Osteoblast (primary cell): ENCODE results near the gene STARD5. TPM values are rescaled to one million over a fixed set of nuclear protein-coding genes. Genes with fewer than 3 reads are reported as not detected.

Experiments
- DNase-seq: peaks from one replicate; pipeline ENCODE4 v3.0.0; 2011; ENCODE audit warnings: low spot score, mixed read lengths; ENCODE audit not compliant: insufficient read length; ENCODE audit errors: missing footprints
- H2AFZ ChIP-seq: 2 replicates; pipeline ENCODE4 v1.6.0; 2011; ENCODE audit warnings: mild to moderate bottlenecking, low read length
- H3K27ac ChIP-seq: 2 replicates; pipeline ENCODE4 v1.5.1; 2011; ENCODE audit warnings: mild to moderate bottlenecking, low read depth, low read length, moderate library complexity
- H3K27me3 ChIP-seq: 2 replicates; pipeline ENCODE4 v1.6.0; 2012; ENCODE audit warnings: mild to moderate bottlenecking, control low read depth, inconsistent platforms, low read length, moderate library complexity; ENCODE audit not compliant: insufficient read depth
- H3K36me3 ChIP-seq: 2 replicates; pipeline ENCODE4 v1.5.1; 2011; ENCODE audit warnings: mild to moderate bottlenecking, low read length, control low read depth, moderate library complexity; ENCODE audit not compliant: insufficient read depth
- H3K4me1 ChIP-seq: 2 replicates; pipeline ENCODE4 v1.5.1; 2011; ENCODE audit warnings: mild to moderate bottlenecking, low read length, control low read depth, moderate library complexity; ENCODE audit not compliant: insufficient read depth
- H3K4me2 ChIP-seq: 2 replicates; pipeline ENCODE4 v1.6.0; 2011; ENCODE audit warnings: mild to moderate bottlenecking, low read length; ENCODE audit not compliant: insufficient read depth
- H3K4me3 ChIP-seq: fragments of 200-600 bp; sonication (generic); 3 replicates; pipeline ENCODE4 v1.5.1; 2012; ENCODE audit warnings: mild to moderate bottlenecking, low read length, inconsistent platforms; ENCODE audit not compliant: insufficient read depth
- H3K79me2 ChIP-seq: 2 replicates; pipeline ENCODE4 v1.6.0; 2012; ENCODE audit warnings: mild to moderate bottlenecking, low read length, control low read depth, inconsistent platforms; ENCODE audit not compliant: insufficient read depth
- H3K9me3 ChIP-seq: 2 replicates; pipeline ENCODE4 v1.5.1; 2011; ENCODE audit warnings: low read depth, low read length, control low read depth
- H4K20me1 ChIP-seq: 2 replicates; pipeline ENCODE4 v1.6.0; 2012; ENCODE audit warnings: mild to moderate bottlenecking, low read length, control low read depth; ENCODE audit not compliant: insufficient read depth
- total RNA-seq: library from RNA; depleted of rRNA; stranded (reverse); fragments of >200 nt; gene quantifications from 2 replicates; pipeline ENCODE4 v1.2.3, GENCODE V29; 2012
- TF ChIP-seq, protein P1 (sequence below): IDR thresholded peaks from 2 replicates; pipeline ENCODE4 v1.5.1; 2011; ENCODE audit warnings: mild to moderate bottlenecking, low read depth, low read length, moderate library complexity; ENCODE audit errors: extremely low read depth

STARD5 gene
- total RNA-seq, 1 donor: 6.5 TPM

DNA sequence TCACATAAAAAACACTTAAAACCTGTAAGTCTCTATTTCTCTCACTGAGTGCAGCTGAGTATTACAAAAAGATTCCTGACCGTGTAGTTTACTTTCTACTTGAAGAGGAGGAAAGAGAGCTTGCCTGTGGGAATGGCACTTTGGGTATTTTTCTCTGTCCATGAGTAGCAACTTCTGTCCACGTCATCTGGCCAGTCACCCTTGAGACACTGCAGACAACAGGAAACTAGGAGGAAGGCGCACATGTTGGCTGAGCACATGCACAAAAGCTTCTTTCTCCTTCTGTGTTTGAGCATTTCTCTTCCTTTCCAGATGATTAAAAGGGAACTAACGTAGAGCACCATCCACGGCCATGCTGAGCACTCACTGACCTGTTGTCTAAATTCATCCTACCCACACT lies 19.7 kb downstream of the STARD5 start:
- peak overlapping the region; percentile 42 for H2AFZ ChIP-seq

DNA sequence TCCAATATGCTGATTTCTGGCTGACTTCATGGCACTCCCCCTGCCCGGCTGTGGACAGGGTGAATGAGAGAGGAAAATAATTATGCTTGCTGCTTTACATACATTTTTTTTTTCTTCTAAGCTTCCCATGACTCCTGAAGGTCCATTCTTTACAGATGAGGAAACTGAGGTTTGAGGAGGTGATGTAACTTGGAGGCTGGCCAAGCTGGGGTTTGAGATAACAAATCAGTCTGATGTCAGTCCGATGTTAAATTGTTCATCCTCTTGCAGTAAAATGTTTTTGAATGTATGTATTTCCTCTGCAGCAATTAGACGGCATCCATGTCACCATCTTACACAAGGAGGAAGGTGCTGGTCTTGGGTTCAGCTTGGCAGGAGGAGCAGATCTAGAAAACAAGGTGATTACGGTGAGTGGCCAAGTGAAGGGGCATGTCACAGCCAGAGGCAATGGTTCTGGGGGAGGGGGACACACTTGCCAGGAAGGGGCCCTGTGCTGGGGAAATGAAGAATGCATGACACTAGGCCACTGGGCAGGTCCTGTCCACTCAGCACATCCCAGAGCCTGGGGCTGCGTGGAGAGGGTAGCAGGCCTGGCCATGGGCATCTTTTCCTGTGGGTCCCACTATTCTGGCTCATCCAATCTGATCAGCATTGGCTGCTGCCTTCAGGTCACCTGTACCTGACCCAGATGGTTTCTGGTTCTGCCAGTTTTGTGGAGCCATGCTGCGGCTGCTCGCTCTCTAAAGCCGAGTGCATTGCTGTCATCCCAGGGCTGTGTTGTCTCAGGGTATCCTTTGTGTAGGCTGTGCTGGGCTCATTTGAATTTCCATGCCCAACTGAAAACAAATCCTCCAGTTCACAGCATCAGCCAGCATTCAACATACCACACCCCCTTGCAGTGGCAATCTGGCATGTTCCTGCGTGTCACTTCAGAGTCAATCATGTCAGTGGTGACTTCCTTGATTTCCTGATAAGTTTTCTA lies 20.4 kb downstream of the STARD5 start:
- no peaks in the 10 kb centered on the region for H3K27me3 ChIP-seq
- no peaks in the 10 kb centered on the region for H3K9me3 ChIP-seq
- H4K20me1 ChIP-seq: no peaks in the 10 kb centered on the region
- TF ChIP-seq, protein P1, sequence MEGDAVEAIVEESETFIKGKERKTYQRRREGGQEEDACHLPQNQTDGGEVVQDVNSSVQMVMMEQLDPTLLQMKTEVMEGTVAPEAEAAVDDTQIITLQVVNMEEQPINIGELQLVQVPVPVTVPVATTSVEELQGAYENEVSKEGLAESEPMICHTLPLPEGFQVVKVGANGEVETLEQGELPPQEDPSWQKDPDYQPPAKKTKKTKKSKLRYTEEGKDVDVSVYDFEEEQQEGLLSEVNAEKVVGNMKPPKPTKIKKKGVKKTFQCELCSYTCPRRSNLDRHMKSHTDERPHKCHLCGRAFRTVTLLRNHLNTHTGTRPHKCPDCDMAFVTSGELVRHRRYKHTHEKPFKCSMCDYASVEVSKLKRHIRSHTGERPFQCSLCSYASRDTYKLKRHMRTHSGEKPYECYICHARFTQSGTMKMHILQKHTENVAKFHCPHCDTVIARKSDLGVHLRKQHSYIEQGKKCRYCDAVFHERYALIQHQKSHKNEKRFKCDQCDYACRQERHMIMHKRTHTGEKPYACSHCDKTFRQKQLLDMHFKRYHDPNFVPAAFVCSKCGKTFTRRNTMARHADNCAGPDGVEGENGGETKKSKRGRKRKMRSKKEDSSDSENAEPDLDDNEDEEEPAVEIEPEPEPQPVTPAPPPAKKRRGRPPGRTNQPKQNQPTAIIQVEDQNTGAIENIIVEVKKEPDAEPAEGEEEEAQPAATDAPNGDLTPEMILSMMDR: no peak
- H3K36me3 ChIP-seq: no peaks in the 10 kb centered on the region
- no peaks in the 10 kb centered on the region for H3K79me2 ChIP-seq
- H3K4me3 ChIP-seq: no peak overlapping the region
- H3K27ac ChIP-seq: peak overlapping the region; percentile 70
- peak overlapping the region; percentile 42 for H2AFZ ChIP-seq
- H3K4me1 ChIP-seq: peaks cover 19% of the 10 kb centered on the region
- H3K4me2 ChIP-seq: peak overlapping the region; percentile 15
- DNase-seq: no peak

More for the DNA sequence above, 19.7 kb downstream of the STARD5 start:
- Histone ChIP-seq H3K36me3 (no peaks in the 10 kb centered on the region), H3K9me3 (no peaks in the 10 kb centered on the region), H3K79me2 (no peaks in the 10 kb centered on the region), H3K27me3 (no peaks in the 10 kb centered on the region), H3K4me2 (peak overlapping the region; percentile 15), H4K20me1 (no peaks in the 10 kb centered on the region), H3K27ac (peak overlapping the region; percentile 70), H3K4me3 (no peak overlapping the region), H3K4me1 (peaks cover 26% of the 10 kb centered on the region)
- peak; percentile 65 for DNase-seq
- TF ChIP-seq, protein P1: no peak

DNA sequence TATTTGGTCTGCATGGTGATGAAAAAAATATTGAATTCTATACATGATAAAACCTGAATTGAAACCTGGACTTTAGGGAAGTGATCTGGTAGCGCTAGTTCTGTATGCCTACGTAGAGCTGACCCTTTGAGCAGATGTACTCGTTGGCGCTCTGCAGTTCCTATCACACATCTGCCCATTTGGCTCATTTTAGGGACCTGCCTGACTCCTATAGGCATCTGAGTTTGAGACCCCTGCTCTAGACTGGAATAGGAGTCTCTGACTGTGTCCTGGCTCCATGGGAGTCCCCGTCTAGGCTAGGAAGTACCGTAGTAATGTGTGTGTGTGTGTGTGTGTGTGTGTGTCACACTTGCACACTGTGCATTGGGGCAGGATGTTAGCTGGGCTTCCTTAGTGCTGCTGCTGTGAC lies 21.2 kb downstream of the STARD5 start:
- Histone ChIP-seq H4K20me1 (no peaks in the 10 kb centered on the region), H3K79me2 (no peaks in the 10 kb centered on the region), H3K27me3 (no peaks in the 10 kb centered on the region), H3K9me3 (no peaks in the 10 kb centered on the region), H3K27ac (no peak overlapping the region), H2AFZ (no peak overlapping the region), H3K4me2 (no peak overlapping the region), H3K4me1 (peaks cover 13% of the 10 kb centered on the region), H3K4me3 (no peak overlapping the region), H3K36me3 (no peaks in the 10 kb centered on the region)
- TF ChIP-seq, protein P1: no peak
- DNase-seq: no peak

DNA sequence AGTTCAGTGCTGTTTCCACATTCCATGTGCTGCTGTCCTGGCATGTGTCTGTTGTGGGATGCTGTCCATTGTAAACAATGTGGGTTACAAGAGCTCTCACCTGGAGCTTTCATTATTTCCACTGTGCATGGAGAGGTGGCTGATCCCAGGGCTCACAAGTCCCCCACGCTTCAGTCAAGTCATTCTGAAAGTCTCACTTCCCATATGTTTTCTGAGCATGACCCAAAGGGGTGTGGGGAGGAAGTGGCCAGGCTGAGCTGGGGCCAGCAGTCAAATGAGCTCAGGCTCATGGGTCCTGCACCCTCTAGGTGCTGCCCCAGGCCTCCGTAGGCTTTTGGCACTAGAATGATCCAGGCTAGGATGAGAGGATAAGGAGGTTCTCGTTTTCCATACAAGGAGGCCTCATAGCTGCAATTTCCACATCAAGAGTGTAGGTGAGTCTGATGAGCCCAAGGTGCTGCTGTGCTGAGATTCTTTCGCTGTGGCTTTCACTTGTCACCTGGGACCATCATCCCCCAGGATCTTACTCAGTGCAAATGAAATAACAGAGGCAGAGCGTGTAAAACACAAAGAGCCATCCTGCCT lies 22.0 kb downstream of the STARD5 start:
- Histone ChIP-seq H3K27me3 (no peaks in the 10 kb centered on the region), H3K4me2 (no peak overlapping the region), H2AFZ (no peak overlapping the region), H3K36me3 (no peaks in the 10 kb centered on the region), H3K9me3 (no peaks in the 10 kb centered on the region), H3K4me1 (peaks cover 18% of the 10 kb centered on the region), H3K79me2 (no peaks in the 10 kb centered on the region), H4K20me1 (no peaks in the 10 kb centered on the region), H3K27ac (no peak overlapping the region), H3K4me3 (no peak overlapping the region)
- TF ChIP-seq, protein P1: no peak
- no peak for DNase-seq
